Heart right ventricle (tissue), 16 donors: ENCODE data around the gene NWD2. TPM values are rescaled to one million over a fixed set of nuclear protein-coding genes. Genes with fewer than 3 reads are reported as not detected.

Experiments
- ATAC-seq, 8 donors: fragments of 200-7000 bp; cut with Tn5 transposase; one replicate each; pipeline ENCODE4 v1.9.1; 2020; ENCODE audit warnings: mild to moderate bottlenecking in 8 of 8, moderate library complexity in 8 of 8, moderate number of reproducible peaks in 1 of 8
- DNase-seq, 2 donors: peaks; one replicate each; pipeline ENCODE4 v3.0.0-alpha.2; 2020
- H3K27ac ChIP-seq, 10 donors: fragments of 200-600 bp; sonication (generic) in 2 of 10; one replicate each; pipeline versions ENCODE4 v1.5.0 to v1.8.0; 2020 to 2022; ENCODE audit warnings: mild to moderate bottlenecking in 3 of 10
- H3K27me3 ChIP-seq, 7 donors: fragments of 200-600 bp; one replicate each; pipeline ENCODE4 v1.8.0; 2021 to 2022; ENCODE audit warnings: mild to moderate bottlenecking in 2 of 7
- H3K36me3 ChIP-seq, 9 donors: fragments of 200-600 bp; sonication (generic) in 1 of 9; one replicate each; pipeline versions ENCODE4 v1.5.0 to v1.8.0; 2020 to 2022; ENCODE audit warnings: mild to moderate bottlenecking in 2 of 9
- H3K4me1 ChIP-seq, 9 donors: fragments of 200-600 bp; sonication (generic) in 1 of 9; one replicate each; pipeline versions ENCODE4 v1.5.0 to v1.8.0; 2020 to 2022; ENCODE audit warnings: mild to moderate bottlenecking in 4 of 9
- H3K4me3 ChIP-seq, 10 donors: fragments of 200-600 bp; sonication (generic) in 2 of 10; one replicate each; pipeline versions ENCODE4 v1.5.0 to v1.8.0; 2020 to 2022; ENCODE audit warnings: mild to moderate bottlenecking in 7 of 10, moderate library complexity in 2 of 10
- H3K9me3 ChIP-seq, 11 donors: fragments of 200-600 bp in 10 of 11; sonication (generic) in 2 of 11; one replicate each; pipeline versions ENCODE4 v1.5.0 to v1.8.0; 2013 to 2022; ENCODE audit warnings: mild to moderate bottlenecking in 2 of 11, control low read depth in 1 of 11, moderate library complexity in 1 of 11
- WGBS, 2 donors: extraction: QIAGEN DNeasy Blood & Tissue Kit; methylation state at CpG; one replicate each; pipeline ENCODE4 v1.1.7; 2013; ENCODE audit warnings: inconsistent platforms in 1 of 2; 5-methylcytosine and 5-hydroxymethylcytosine counted together
- intact Hi-C, 10 donors: fragments of 100-400 bp; cut with DNase I; formaldehyde crosslinking; loops; one replicate each; pipeline versions ENCODE4 v1.11.1 to v1.14.2; 2022
- polyA plus RNA-seq, 2 donors: library from polyadenylated mRNA; stranded (reverse); fragments of 200-250 nt; gene quantifications; one replicate each; pipeline ENCODE4 v1.2.3, GENCODE V29; 2013
- total RNA-seq, 10 donors: library from RNA; stranded (reverse); fragmentation: NEBNext Ultra II Directional in 3 of 10; extraction: Animal tissue kit (Norgen Biotek cat#: 25700) in 3 of 10; gene quantifications; one replicate each; pipeline versions ENCODE4 v1.2.1 to v1.2.4, GENCODE V29; 2021 to 2023
- TF ChIP-seq, protein P1 (sequence below), 9 donors: fragments of 200-600 bp; sonication (generic) in 2 of 9; IDR thresholded peaks; one replicate each; pipeline versions ENCODE4 v1.5.0 to v1.8.0; 2021 to 2022; ENCODE audit warnings: antibody characterized with exemption in 9 of 9, mild to moderate bottlenecking in 5 of 9, moderate library complexity in 1 of 9
- donor health status: Arrhythmogenic right ventricular cardiomyopathy.
- donor health status: ischemic (EF 13 %, LVEDD 7.1; RV severe dilation, severe dysfunction).
- donor health status: healthy with polysubstance abuse.
- donor health status: DM: no; HTN: yes; CAD: no.
- donor health status: DM: no; HTN: no; CAD: no.
- donor health status: ischemic (EF 25% LVEDD 6.9; RV normal size, moderate dysfunction).
- donor health status: ischemic (EF 25% LVEDD 5.7; RV mildly dilated, moderate dysfunction).
- donor health status: healthy.
- donor health status: DM: yes; HTN: yes; CAD: no.
- donor health status: Ischemic cardiomyopathy.
- donor health status: ischemic (EF 35%, LVEDD 5.7; RV mildly dilated, moderate dysfunction).
- donor health status: nonischemic (EF 11% LVEDD 7.7; RV severe dilation, severe dysfunction).
- donor health status: DM: yes; HTN: yes; CAD: no.
- donor health status: PGD.
- donor health status: ischemic (EF 29% LVEDD 5.4; RV normal size, mild dysfunction).
- donor health status: nonischemic (EF 23%, LVEDD 6.1; RV moderate dilation, normal function).

NWD2 gene
- total and polyA plus RNA-seq, 12 donors, result 0.02 to 0.37 (median 0.04) TPM; not detected in 7

DNA sequence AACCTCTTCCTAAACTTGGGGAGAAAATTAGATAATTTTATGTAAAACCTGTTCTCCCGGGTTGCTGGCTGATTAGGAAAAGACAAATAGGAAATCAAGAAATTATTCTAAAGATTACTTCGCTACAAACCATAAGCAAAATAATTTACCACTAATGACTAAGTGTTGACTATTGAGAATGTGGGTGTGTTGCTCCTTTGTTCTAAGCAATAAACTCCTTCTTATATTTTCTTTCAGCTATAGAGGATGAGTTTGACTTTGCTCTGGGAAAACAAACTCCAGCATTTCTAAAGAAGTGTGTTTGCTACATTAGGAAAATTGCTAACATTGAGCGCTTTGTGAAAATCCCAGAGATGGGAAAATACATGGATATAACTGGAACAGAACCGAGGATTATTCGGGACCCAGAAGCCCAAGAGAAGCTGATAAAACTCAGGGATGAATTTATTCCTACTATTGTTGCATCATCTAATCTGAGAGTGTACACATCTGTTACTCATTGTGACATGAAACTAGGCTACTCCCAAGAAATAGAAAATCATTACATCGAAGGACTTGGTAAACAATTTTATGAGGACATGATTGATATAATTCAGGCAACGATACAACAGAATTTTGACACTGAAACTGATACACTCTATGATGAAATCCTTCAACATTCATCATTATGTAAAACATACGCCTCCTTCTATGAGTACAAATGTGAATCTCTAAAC lies 194.2 kb downstream of the NWD2 start:
- H3K9me3 ChIP-seq, result no peaks in the 10 kb centered on the region
- DNase-seq, result no peak
- intact Hi-C loops, result no loop called here
- H3K4me1 ChIP-seq, result no peaks in the 10 kb centered on the region
- H3K27me3 ChIP-seq, result peaks cover 0 to 14% (median 4%) of the 10 kb centered on the region in 7 donors
- no peaks in the 10 kb centered on the region for H3K36me3 ChIP-seq
- WGBS, 2 donors, result 77 to 81% methylated on average over 8 of the region's 8 CpGs
- no peak for ATAC-seq
- no peak overlapping the region for H3K27ac ChIP-seq
- TF ChIP-seq, protein P1, sequence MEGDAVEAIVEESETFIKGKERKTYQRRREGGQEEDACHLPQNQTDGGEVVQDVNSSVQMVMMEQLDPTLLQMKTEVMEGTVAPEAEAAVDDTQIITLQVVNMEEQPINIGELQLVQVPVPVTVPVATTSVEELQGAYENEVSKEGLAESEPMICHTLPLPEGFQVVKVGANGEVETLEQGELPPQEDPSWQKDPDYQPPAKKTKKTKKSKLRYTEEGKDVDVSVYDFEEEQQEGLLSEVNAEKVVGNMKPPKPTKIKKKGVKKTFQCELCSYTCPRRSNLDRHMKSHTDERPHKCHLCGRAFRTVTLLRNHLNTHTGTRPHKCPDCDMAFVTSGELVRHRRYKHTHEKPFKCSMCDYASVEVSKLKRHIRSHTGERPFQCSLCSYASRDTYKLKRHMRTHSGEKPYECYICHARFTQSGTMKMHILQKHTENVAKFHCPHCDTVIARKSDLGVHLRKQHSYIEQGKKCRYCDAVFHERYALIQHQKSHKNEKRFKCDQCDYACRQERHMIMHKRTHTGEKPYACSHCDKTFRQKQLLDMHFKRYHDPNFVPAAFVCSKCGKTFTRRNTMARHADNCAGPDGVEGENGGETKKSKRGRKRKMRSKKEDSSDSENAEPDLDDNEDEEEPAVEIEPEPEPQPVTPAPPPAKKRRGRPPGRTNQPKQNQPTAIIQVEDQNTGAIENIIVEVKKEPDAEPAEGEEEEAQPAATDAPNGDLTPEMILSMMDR (IDR thresholded peaks at IDR 0.05), result no peak
- no peak overlapping the region for H3K4me3 ChIP-seq

DNA sequence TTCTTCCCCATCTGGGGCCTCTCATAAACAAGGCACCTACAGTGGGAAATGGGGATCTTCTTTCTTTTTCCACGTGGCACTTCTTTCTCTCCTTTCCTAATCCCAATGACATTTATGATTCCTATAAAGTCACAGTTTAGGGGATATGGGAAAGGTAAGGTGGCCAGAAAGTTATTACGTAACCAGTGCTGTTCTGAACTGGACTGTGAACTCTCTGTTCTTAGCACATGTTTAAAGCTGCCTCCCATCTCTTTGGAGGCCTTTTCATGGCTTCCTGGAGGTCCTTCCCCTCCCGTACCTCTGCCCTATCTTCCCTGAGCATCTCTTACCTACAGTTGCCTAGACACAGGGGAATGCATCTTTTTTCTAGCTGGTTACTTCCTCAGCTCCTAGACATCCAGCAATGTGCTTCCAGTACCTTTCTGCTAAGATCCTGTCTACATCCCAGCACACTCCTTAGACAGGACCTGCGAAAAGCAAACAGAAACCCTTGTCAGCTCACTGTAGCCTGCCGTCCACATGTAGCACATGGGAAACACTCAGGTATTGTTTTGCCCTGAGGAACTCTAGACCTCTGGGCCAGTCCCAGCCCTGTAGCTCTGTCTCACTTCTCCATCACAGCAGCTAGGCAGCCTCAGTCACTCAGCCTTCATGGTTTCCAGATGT lies 195.4 kb downstream of the NWD2 start:
- 77 to 79% methylated on average over 5 of the region's 5 CpGs for WGBS, 2 donors
- ATAC-seq (no peak), DNase-seq (no peak)
- intact Hi-C loops, result no loop called here
- TF ChIP-seq, protein P1 (IDR thresholded peaks at IDR 0.05), result no peak
- Histone ChIP-seq H3K27me3 (peaks cover 0 to 22% (median 6%) of the 10 kb centered on the region in 7 donors), H3K4me1 (no peaks in the 10 kb centered on the region), H3K27ac (no peak overlapping the region), H3K4me3 (no peak overlapping the region), H3K36me3 (no peaks in the 10 kb centered on the region), H3K9me3 (no peaks in the 10 kb centered on the region)

DNA sequence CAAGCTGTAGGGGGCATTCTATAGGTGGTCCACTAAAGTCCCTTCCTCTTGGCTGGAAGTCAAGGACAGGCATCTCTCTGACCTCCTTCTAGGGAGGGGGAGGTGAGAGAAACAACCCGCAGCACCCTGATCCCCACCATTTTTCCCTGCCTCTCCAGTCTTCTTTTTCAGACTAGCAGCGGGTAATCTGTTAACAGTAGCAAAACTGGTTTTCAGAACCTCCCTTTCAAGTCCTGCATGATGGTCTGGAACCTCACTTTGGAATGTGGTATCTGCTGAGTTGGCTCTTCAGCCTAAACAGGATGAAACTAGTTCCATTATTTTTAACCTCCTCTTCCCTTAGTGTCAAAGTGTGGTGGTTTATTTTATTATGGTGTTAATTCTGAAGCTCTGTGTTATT lies 196.0 kb downstream of the NWD2 start:
- no peak for ATAC-seq
- no peak overlapping the region for H3K27ac ChIP-seq
- WGBS, 2 donors, result 95 to 96% methylated on average over 2 of the region's 2 CpGs

GRCh38 chr4:37441231-37442061 lies 196.9 kb downstream of the NWD2 start:
- ATAC-seq (no peak), DNase-seq (no peak)
- TF ChIP-seq, protein P1 (IDR thresholded peaks at IDR 0.05), result no peak
- Histone ChIP-seq H3K4me1 (no peaks in the 10 kb centered on the region), H3K27me3 (peaks cover 0 to 28% (median 21%) of the 10 kb centered on the region in 7 donors), H3K9me3 (no peaks in the 10 kb centered on the region), H3K36me3 (no peaks in the 10 kb centered on the region), H3K27ac (no peak overlapping the region), H3K4me3 (no peak overlapping the region)
- WGBS, 2 donors, result 72 to 75% methylated on average over 9 of the region's 9 CpGs
- intact Hi-C loops, result no loop called here

More for the DNA sequence above, 196.0 kb downstream of the NWD2 start:
- Histone ChIP-seq H3K4me3 (no peak overlapping the region), H3K36me3 (no peaks in the 10 kb centered on the region), H3K9me3 (no peaks in the 10 kb centered on the region), H3K27me3 (peaks cover 0 to 24% (median 11%) of the 10 kb centered on the region in 7 donors), H3K4me1 (no peaks in the 10 kb centered on the region)
- TF ChIP-seq, protein P1 (IDR thresholded peaks at IDR 0.05), result no peak
- intact Hi-C loops, result no loop called here
- no peak for DNase-seq
